Activated T-cell treated with anti-CD3 and anti-CD28 coated beads for 1 hour (primary cell): ENCODE data around the gene CD81.

ENCODE experiments used
- DNase-seq: peaks from one replicate; pipeline ENCODE4 v3.0.0-alpha.2; 2020; ENCODE audit warnings: low read depth

The CD81 gene

GRCh38 chr11:2439820-2440219 lies 62.7 kb downstream of the CD81 start:
- DNase-seq: no peak

DNA sequence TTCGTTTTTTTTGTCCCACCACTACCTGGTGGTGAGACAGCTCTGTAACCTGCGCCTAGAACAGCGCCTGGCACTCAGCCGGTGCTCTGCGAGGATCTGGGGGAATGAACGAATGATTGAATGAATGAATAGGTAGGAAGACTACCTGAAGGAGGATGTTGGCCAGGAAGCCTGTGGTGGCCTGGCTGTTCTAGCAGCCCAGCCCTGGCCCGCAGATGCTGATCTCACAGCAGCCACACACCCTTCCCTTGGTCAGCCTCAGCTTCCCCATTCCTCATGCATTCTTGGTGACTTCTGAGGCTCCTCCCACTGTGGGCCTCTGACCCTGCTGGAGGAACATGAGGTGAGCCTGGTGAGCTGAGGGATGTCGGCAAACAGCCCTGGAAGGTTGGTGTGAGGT lies 63.5 kb downstream of the CD81 start:
- DNase-seq: no peak

DNA sequence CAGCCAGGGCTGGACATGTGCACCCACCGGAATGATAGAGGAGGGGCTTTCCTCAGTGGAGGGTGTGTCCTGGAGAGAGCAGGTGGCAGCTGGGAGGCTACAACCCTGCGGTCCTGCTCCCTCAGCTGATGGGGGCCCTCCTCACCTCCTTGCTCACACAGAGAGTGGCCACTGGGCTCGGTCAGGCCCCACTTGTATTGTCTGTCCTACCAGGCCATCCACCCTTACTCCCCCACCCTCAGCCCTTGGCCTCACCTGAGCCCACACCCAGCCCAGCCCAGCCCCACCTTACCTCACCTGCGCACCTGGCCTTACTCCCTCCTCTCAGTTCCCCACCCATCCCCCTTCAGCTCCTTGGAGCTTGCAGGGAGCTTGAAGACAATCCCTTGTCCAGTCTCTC lies 64.1 kb downstream of the CD81 start:
- no peak for DNase-seq

DNA sequence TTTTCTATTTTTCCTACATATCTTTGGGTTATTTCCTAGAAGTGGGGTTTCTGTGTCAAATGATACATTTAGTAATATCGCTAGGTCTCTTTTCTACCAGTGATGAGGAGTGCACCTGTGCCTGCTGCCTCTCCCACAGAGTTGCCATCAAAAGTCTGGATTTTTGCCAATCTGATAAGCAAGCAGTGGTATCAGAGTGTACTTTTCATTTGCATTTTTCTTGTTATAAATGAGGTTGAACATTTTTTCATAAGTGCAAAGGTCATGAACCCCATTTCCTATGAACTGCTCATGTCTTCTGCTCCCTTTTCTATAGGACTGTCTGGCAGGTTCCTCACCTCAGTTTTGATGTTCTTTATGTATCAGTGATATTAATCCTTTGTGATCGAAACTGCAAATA lies 65.5 kb downstream of the CD81 start:
- no peak for DNase-seq

GRCh38 chr11:2443406-2443805 lies 66.3 kb downstream of the CD81 start:
- no peak for DNase-seq

GRCh38 chr11:2443881-2444820 lies 67.0 kb downstream of the CD81 start, which contains the start of gene TRPM5:
Gene TRPM5 (minus strand): TSS chr11:2444514. CDS start chr11:2423036, 21,478 bp downstream.
- peak; percentile 75 for DNase-seq

DNA sequence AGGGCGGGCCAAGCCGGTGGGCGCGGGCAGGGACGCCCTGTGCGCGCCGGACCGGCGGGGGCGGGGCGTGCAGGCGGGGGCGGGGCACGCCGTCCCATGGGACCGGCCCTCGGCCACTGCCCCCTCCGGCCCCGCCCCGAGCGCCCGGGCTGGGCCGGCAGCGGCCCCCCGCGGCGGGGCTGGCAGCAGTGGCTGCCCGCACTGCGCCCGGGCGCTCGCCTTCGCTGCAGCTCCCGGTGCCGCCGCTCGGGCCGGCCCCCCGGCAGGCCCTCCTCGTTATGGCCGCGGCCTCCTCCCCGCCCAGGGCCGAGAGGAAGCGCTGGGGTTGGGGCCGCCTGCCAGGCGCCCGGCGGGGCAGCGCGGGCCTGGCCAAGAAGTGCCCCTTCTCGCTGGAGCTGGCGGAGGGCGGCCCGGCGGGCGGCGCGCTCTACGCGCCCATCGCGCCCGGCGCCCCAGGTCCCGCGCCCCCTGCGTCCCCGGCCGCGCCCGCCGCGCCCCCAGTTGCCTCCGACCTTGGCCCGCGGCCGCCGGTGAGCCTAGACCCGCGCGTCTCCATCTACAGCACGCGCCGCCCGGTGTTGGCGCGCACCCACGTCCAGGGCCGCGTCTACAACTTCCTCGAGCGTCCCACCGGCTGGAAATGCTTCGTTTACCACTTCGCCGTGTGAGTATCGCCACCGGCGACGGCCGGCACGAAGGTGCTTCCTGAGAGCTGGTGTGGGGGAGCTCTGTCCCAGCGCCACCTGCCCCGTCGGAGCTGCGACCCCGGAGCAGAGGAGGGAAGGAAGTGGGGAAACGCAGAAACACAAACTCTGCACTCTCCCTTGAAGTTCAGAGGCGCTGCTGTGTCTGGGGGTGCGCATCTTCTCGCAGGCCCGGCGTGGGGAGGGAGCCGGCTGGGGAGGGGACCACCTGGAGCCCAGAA lies 68.0 kb downstream of the CD81 start, which contains the start of gene KCNQ1:
Gene KCNQ1 (plus strand): TSS at position 188 of the 925 bp plus-strand sequence. CDS start 91 bp downstream, at position 279.
- no peak for DNase-seq

GRCh38 chr11:2445746-2446551 lies 68.8 kb downstream of the CD81 start:
- no peak for DNase-seq

GRCh38 chr11:2446590-2447252 lies 69.6 kb downstream of the CD81 start:
- no peak for DNase-seq
